NCI-H2081 (cell line): Measurements from ENCODE around the gene APPL2.

Source experiments
- DNase-seq, 2 experiments: peaks; one replicate each; lab custom pipeline; 2025; lab: John Stamatoyannopoulos, UW

Gene APPL2

GRCh38 chr12:105235732-105236476 is at the start of gene APPL2:
TSS of gene APPL2 (minus strand) at chr12:105236174. CDS start at chr12:105236012, 162 bp downstream.
- peak; percentile 87 to 94 for DNase-seq

- no peak for DNase-seq
These were observed 49.4 kb upstream of the APPL2 start for GRCh38 chr12:105285378-105285777.

GRCh38 chr12:105281694-105282049 is 45.7 kb upstream of the APPL2 start:
- DNase-seq = no peak

GRCh38 chr12:105280966-105281693 is 45.2 kb upstream of the APPL2 start:
- no peak for DNase-seq

- peak; percentile 8 to 16 for DNase-seq
These were observed 43.6 kb upstream of the APPL2 start for GRCh38 chr12:105279460-105280056.

GRCh38 chr12:105278043-105278697 is 42.2 kb upstream of the APPL2 start:
- DNase-seq = no peak

- peak; percentile 67 to 88 for DNase-seq
These were observed 40.2 kb upstream of the APPL2 start for GRCh38 chr12:105275997-105276733.

GRCh38 chr12:105274571-105274970 is 38.6 kb upstream of the APPL2 start:
- DNase-seq = no peak

GRCh38 chr12:105273601-105274000 is 37.6 kb upstream of the APPL2 start:
- peak in 1 of 2 experiments; percentile 28 for DNase-seq

- no peak for DNase-seq
These were observed 36.9 kb upstream of the APPL2 start for GRCh38 chr12:105272814-105273416.

GRCh38 chr12:105272152-105272551 is 36.2 kb upstream of the APPL2 start:
- no peak for DNase-seq

- no peak for DNase-seq
These were observed 35.4 kb upstream of the APPL2 start for GRCh38 chr12:105271364-105271763.

GRCh38 chr12:105270671-105271255 is 34.8 kb upstream of the APPL2 start:
- DNase-seq = no peak

GRCh38 chr12:105267711-105268110 is 31.7 kb upstream of the APPL2 start:
- no peak for DNase-seq

GRCh38 chr12:105264771-105265170 is 28.8 kb upstream of the APPL2 start:
- no peak for DNase-seq

GRCh38 chr12:105262461-105263184 is 26.6 kb upstream of the APPL2 start:
- DNase-seq = no peak

- DNase-seq = no peak
These were observed 25.0 kb upstream of the APPL2 start for GRCh38 chr12:105261010-105261409.

- no peak for DNase-seq
These were observed 23.3 kb upstream of the APPL2 start for GRCh38 chr12:105259226-105259625.

- no peak for DNase-seq
These were observed 21.4 kb upstream of the APPL2 start for GRCh38 chr12:105257321-105257728.

GRCh38 chr12:105256921-105257320 is 20.9 kb upstream of the APPL2 start:
- no peak for DNase-seq
